Caco-2 (cell line): ENCODE data around the gene PPFIBP2. TPM values are rescaled to one million over a fixed set of nuclear protein-coding genes. Genes with fewer than 3 reads are reported as not detected.
A peak's percentile ranks its signal among the peaks of the same experiment; 100 is the strongest.

Source experiments
- BruUV-seq: library from RNA; stranded (reverse); fragments of 400-500 nt; replicated peaks from 2 replicates; lab custom pipeline; 2021; lab: Mats Ljungman, UMichigan
- CTCF ChIA-PET: fragments of 300-600 bp; sonication (Branson Sonifier 250); formaldehyde crosslinking; loops from one replicate; lab custom pipeline; 2022; ENCODE audit warnings: antibody characterized with exemption; lab: Charles Lee
- POLR2A ChIA-PET: fragments of 300-600 bp; sonication (Branson Sonifier 250); formaldehyde crosslinking; loops from one replicate; lab custom pipeline; 2022; ENCODE audit warnings: antibody characterized with exemption; lab: Charles Lee
- DNase-seq, 2 experiments: peaks; one replicate each; pipeline versions ENCODE4 v3.0.0 to v3.0.0-alpha.2; 2020 to 2022
- H3K27me3 ChIP-seq: replicated peaks from 2 replicates; pipeline ENCODE4 v1.6.0; 2011; ENCODE audit warnings: low read length; ENCODE audit not compliant: control insufficient read depth, insufficient read depth
- H3K36me3 ChIP-seq: 2 replicates; pipeline ENCODE4 v1.5.1; 2011; ENCODE audit warnings: low read length; ENCODE audit not compliant: control insufficient read depth, insufficient read depth
- H3K4me1 ChIP-seq: fragments of 250-450 bp; sonication (Bioruptor Pico); 2 replicates; pipeline ENCODE4 v1.5.1; 2020; ENCODE audit warnings: mild to moderate bottlenecking
- H3K4me3 ChIP-seq: 2 replicates; pipeline ENCODE4 v1.5.1; 2011; ENCODE audit warnings: low read depth, mild to moderate bottlenecking, control low read depth, low read length
- H3K9me3 ChIP-seq: fragments of 250-450 bp; sonication (Bioruptor Pico); 2 replicates; pipeline ENCODE4 v1.5.1; 2020; ENCODE audit warnings: mild to moderate bottlenecking, moderate library complexity
- H3K27ac Mint-ChIP-seq: one replicate; pipeline ENCODE4 v1.8.0; 2022; ENCODE audit warnings: mixed read lengths; ENCODE audit not compliant: unreplicated experiment
- H3K27me3 Mint-ChIP-seq: one replicate; pipeline ENCODE4 v1.8.0; 2022; ENCODE audit warnings: mixed read lengths; ENCODE audit not compliant: insufficient read depth, unreplicated experiment
- H3K36me3 Mint-ChIP-seq: one replicate; pipeline ENCODE4 v1.8.0; 2022; ENCODE audit warnings: mild to moderate bottlenecking, mixed read lengths; ENCODE audit not compliant: insufficient read depth, unreplicated experiment
- H3K4me1 Mint-ChIP-seq: one replicate; pipeline ENCODE4 v1.8.0; 2022; ENCODE audit warnings: low read depth, mixed read lengths; ENCODE audit not compliant: unreplicated experiment
- H3K4me3 Mint-ChIP-seq: one replicate; pipeline ENCODE4 v1.8.0; 2022; ENCODE audit warnings: mild to moderate bottlenecking, moderate library complexity, mixed read lengths; ENCODE audit not compliant: unreplicated experiment
- H3K9me3 Mint-ChIP-seq: one replicate; pipeline ENCODE4 v1.8.0; 2022; ENCODE audit warnings: mixed read lengths; ENCODE audit not compliant: unreplicated experiment
- intact Hi-C: fragments of 100-400 bp; cut with micrococcal nuclease; formaldehyde crosslinking; loops from one replicate; pipeline ENCODE4 v1.10.0; 2022; ENCODE audit not compliant: unreplicated experiment
- total RNA-seq: library from RNA; stranded (reverse); gene quantifications from 2 replicates; pipeline ENCODE4 v1.2.3, GENCODE V29; 2022
- TF ChIP-seq, protein P1 (sequence below), 2 experiments: fragments of 200-600 bp in 1 of 2; IDR thresholded peaks; 1 replicate in 1 of 2; 2 replicates in 1 of 2; pipeline versions ENCODE4 v1.5.1 to v1.8.0; 2011 to 2022; ENCODE audit warnings: antibody characterized with exemption in 1 of 2, control low read depth in 1 of 2, inconsistent platforms in 1 of 2, low read depth in 1 of 2, low read length in 1 of 2, mild to moderate bottlenecking in 1 of 2, moderate library complexity in 1 of 2; ENCODE audit not compliant: insufficient read depth in 1 of 2, severe bottlenecking in 1 of 2, unreplicated experiment in 1 of 2

The PPFIBP2 gene
- total RNA-seq, 1 experiment from 2014 or later: 72.5 TPM

DNA sequence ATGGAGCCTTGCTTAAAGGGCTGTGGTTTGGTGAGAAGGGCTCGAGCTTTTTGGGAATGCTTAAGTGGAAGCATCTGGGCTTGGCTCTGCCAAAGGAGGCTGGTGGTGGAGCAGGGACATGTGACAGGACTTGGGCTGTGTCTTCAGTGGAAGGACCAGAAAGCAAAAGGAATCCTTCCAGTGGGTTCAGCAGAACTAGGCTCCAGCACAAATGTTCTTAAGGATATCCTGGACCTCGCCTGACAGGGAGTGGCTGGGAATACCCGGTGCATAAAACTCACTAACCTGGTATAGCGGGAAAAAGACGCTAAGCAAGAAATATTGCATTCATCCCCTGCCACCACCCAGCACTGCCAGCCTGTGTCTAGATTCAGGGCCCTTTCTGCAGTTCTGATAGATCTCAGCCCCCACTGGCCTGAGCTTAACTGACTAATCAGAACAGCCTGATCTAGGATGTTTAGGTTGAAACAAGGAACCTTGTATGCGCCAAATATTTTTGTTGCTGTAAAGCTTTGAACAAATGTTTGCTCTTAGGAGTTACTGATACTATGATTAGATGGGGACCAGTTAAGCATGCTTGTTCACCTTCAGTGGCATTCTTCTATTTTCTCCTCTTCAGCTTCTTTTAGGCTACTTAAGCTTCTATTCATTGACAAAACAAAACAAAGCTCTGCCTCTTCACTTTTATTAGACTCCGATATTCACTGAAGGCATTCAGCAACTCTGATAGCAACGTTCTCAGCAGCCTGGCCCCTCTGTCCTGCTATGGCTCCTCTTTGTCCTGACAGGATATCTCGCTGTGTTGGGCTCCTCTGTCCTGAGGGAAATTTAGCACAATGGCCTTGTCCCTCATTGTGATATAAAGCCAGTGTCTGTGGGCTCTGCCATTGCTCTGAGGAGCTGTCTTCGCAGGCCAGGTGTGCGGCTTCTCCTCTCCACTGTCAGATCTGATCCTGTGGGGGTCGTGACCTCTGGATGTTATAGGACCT is 25.0 kb downstream of the PPFIBP2 start:
- no TSS peak for BruUV-seq
- Mint-ChIP-seq H3K27me3 (no peaks in the 10 kb centered on the region), H3K4me3 (peak overlapping the region; percentile 17), H3K4me1 (peaks cover 58% of the 10 kb centered on the region), H3K36me3 (peaks cover 6% of the 10 kb centered on the region), H3K27ac (peak overlapping the region; percentile 58), H3K9me3 (no peaks in the 10 kb centered on the region)
- no peak overlapping the region for H3K4me3 ChIP-seq
- intact Hi-C loops: loop anchor here (1.0 to 2.0 kb wide), 2 partner anchors 25 to 54 kb away; partner anchors contain the start of genes OLFML1 and PPFIBP2
- ChIA-PET CTCF (interaction anchor here (0.9 to 2.4 kb wide), 4 partner anchors 10 to 33 kb away, joined by 3 to 7 read pairs (median 4); partner anchors contain the start of gene PPFIBP2), POLR2A (interaction anchor here (1.0 kb wide), 1 partner anchor 36 kb away, joined by 5 read pairs; no protein-coding TSS in a partner anchor)
- peak in 1 of 2 experiments; percentile 53 for DNase-seq
- H3K4me1 ChIP-seq: peaks cover 50% of the 10 kb centered on the region
- H3K36me3 ChIP-seq: no peaks in the 10 kb centered on the region
- TF ChIP-seq, protein P1, sequence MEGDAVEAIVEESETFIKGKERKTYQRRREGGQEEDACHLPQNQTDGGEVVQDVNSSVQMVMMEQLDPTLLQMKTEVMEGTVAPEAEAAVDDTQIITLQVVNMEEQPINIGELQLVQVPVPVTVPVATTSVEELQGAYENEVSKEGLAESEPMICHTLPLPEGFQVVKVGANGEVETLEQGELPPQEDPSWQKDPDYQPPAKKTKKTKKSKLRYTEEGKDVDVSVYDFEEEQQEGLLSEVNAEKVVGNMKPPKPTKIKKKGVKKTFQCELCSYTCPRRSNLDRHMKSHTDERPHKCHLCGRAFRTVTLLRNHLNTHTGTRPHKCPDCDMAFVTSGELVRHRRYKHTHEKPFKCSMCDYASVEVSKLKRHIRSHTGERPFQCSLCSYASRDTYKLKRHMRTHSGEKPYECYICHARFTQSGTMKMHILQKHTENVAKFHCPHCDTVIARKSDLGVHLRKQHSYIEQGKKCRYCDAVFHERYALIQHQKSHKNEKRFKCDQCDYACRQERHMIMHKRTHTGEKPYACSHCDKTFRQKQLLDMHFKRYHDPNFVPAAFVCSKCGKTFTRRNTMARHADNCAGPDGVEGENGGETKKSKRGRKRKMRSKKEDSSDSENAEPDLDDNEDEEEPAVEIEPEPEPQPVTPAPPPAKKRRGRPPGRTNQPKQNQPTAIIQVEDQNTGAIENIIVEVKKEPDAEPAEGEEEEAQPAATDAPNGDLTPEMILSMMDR (IDR thresholded peaks at IDR 0.05; ENCODE audit: insufficient read depth in 1 of 2, low read depth in 1 of 2, low read length in 1 of 2, severe bottlenecking in 1 of 2, unreplicated experiment in 1 of 2): no peak
- H3K27me3 ChIP-seq: no peaks in the 10 kb centered on the region
- H3K9me3 ChIP-seq: no peaks in the 10 kb centered on the region

DNA sequence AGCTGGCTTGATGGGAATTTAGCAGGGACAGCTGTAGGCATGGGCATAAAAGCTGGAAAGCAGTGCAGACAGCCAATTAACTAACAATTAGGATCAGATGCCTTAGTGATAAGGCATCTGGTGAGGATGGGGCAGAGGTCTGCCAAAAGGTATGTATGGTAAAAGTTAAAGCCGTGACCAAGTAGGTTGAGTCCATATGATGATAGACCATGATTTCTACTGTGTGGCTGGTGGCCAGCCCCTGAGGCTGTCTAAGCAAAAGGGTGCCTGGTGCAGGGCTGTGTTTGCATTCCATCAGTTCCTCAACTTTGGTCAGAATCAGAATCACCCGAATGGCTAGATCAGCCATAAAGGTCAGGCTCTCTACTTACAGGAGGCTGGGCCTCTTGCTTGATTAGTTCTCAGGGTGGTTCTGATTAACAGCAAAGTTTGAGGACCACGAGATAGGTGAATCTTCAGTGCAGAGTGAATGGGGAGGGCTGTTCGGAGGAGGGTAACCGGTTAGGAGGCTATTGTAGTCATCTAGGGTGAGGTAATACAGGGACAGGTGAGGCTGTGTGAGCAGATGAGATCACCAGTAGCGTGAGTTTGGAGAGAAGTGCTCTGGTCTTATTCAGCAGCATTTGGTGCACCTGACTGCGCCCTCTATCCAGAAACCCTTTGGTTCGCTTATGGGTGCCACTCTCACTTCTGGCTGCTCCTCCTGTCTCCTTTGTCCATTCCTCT is 27.2 kb downstream of the PPFIBP2 start:
- no TSS peak for BruUV-seq
- peaks cover 6% of the 10 kb centered on the region for H3K36me3 Mint-ChIP-seq
- peaks cover 68% of the 10 kb centered on the region for H3K4me1 Mint-ChIP-seq
- H3K27me3 Mint-ChIP-seq: no peaks in the 10 kb centered on the region
- intact Hi-C loops: no loop called here
- H3K27me3 ChIP-seq: no peaks in the 10 kb centered on the region
- H3K9me3 ChIP-seq: no peaks in the 10 kb centered on the region
- ChIA-PET POLR2A (no interaction called here), CTCF (no interaction called here)
- H3K4me3 ChIP-seq: no peak overlapping the region
- H3K9me3 Mint-ChIP-seq: no peaks in the 10 kb centered on the region
- no peak overlapping the region for H3K27ac Mint-ChIP-seq
- no peaks in the 10 kb centered on the region for H3K36me3 ChIP-seq
- TF ChIP-seq, protein P1 (IDR thresholded peaks at IDR 0.05; ENCODE audit: insufficient read depth in 1 of 2, low read depth in 1 of 2, low read length in 1 of 2, severe bottlenecking in 1 of 2, unreplicated experiment in 1 of 2): no peak
- H3K4me3 Mint-ChIP-seq: no peak overlapping the region
- no peak for DNase-seq
- H3K4me1 ChIP-seq: peaks cover 55% of the 10 kb centered on the region

DNA sequence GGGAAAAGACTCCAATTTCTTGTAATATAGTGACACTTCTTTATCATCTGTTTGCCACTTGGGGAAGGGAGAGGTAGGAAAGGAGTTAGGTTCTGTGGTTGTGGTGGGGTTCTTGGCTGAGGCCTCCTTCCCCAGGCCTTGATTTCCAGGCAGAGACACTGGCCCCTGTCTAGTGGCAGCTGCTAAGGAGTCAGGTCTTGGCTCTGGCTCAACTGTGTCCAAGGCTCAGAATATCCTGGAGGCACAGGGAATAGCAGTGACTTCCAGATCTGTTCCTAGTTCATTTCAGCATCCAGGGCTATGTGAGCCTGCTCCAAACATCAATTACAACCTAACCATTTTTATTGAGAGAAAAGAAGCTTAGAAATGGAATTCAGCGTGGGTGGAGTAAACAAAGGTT is 29.5 kb downstream of the PPFIBP2 start:
- Mint-ChIP-seq H3K4me1 (peaks cover 66% of the 10 kb centered on the region), H3K4me3 (no peak overlapping the region), H3K27me3 (no peaks in the 10 kb centered on the region), H3K27ac (no peak overlapping the region), H3K9me3 (no peaks in the 10 kb centered on the region), H3K36me3 (peaks cover 6% of the 10 kb centered on the region)
- POLR2A ChIA-PET: no interaction called here
- Histone ChIP-seq H3K9me3 (no peaks in the 10 kb centered on the region), H3K27me3 (no peaks in the 10 kb centered on the region), H3K4me1 (peaks cover 47% of the 10 kb centered on the region), H3K4me3 (no peak overlapping the region), H3K36me3 (no peaks in the 10 kb centered on the region)
- intact Hi-C loops: no loop called here
- CTCF ChIA-PET: no interaction called here
- no TSS peak for BruUV-seq
- TF ChIP-seq, protein P1 (IDR thresholded peaks at IDR 0.05; ENCODE audit: insufficient read depth in 1 of 2, low read depth in 1 of 2, low read length in 1 of 2, severe bottlenecking in 1 of 2, unreplicated experiment in 1 of 2): no peak
- no peak for DNase-seq
